Cardiac septum (tissue), 1 donor: Measurements from ENCODE around the gene PKHD1. TPM values are rescaled to one million over a fixed set of nuclear protein-coding genes. Genes with fewer than 3 reads are reported as not detected.

ENCODE experiments used
- DNase-seq: peaks from one replicate; pipeline ENCODE4 v3.0.0-alpha.2; 2020; ENCODE audit warnings: low spot score
- intact Hi-C: fragments of 100-400 bp; cut with DNase I; formaldehyde crosslinking; loops from one replicate; pipeline ENCODE4 v1.14.0; 2022
- total RNA-seq: library from RNA; stranded (reverse); fragmentation: NEBNext Ultra II Directional; extraction: Animal tissue kit (Norgen Biotek cat#: 25700); gene quantifications from one replicate; pipeline ENCODE4 v1.2.1, GENCODE V29; 2021
- donor health status: DM: no; HTN: no; CAD: no.

PKHD1 gene
- total RNA-seq, 1 donor from 2014 or later, result 0.03 TPM

GRCh38 chr6:51613558-51613957, 473.9 kb downstream of the PKHD1 start:
- DNase-seq, result no peak
- intact Hi-C loops, result no loop called here

DNA sequence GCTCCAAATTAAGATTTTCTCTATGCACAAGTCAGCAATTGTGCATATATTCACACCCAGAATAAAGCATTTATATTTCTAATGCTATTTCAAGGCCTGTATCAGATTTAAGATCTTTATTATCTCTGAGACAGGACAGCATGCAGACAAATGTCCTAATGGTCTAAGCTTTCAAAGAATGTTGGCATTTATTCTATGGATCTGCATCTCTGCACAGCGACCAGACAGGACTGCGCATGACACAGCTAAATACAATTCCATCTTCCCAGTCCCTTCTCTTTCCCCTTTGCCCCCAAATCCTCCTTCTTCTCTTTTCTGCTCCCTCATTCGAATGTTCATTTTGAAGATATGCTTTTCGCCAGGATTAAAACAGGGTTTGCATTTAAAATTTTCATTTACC, 478.5 kb downstream of the PKHD1 start:
- DNase-seq, result no peak
- intact Hi-C loops, result no loop called here

DNA sequence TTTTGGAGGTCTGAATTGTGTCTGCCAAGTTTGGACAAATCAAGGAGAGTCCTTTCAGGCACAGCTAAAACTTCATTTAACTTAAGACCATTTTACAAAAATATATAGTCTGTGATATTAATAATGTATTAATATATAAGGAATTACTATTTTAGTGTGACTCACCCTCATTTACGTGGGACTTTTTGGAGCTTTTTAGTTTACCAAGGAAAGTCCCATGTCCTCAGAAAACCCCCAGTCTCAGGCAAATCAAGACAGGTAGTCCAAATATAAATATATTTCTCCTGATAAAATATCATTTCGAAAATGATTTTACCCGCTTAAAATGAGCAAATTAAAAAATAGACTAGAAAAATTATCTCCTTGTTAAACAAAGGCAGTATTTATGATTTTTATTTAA, 479.0 kb downstream of the PKHD1 start:
- intact Hi-C loops, result no loop called here
- no peak for DNase-seq

DNA sequence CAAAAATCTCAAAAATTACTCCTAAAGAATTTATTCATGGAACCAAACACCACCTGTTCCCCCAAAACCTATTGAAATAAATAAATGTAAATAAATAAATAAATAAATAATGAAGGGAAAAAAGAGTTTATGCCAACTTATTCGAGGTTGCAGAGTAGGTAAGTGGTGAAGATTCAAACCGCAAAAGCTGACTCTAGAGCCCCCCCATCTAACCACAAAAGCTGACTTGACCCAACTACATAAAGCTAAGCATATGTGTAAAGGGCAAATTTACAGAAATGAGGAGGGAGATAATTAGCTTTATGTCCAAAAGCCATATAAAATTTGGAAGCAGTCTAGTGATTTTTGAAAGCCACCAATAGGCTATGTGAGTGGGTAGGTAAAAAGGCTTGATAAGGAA, 486.9 kb downstream of the PKHD1 start:
- DNase-seq, result no peak
- intact Hi-C loops, result no loop called here

GRCh38 chr6:51598171-51598570, 489.2 kb downstream of the PKHD1 start:
- no peak for DNase-seq
- intact Hi-C loops, result no loop called here

DNA sequence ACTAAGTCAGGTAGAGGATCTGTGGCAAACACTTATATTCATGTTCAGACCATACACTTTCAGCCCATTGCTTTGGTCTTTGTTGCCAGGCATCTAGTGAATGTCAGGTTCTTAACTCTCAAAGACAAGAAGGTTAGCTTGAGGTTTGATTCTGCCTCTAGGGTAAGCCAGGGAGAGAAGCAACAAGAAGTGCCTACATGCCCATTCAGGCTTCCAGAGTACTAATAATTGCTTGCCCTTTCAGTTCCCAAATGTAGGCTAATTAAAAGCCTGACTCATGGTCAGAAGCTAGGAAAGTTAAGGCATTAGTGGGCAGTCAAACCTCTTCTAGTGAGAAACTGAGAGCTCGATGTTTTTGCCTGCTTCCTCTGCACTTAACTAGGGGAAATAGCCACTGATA, 492.4 kb downstream of the PKHD1 start:
- no peak for DNase-seq
- intact Hi-C loops, result no loop called here

DNA sequence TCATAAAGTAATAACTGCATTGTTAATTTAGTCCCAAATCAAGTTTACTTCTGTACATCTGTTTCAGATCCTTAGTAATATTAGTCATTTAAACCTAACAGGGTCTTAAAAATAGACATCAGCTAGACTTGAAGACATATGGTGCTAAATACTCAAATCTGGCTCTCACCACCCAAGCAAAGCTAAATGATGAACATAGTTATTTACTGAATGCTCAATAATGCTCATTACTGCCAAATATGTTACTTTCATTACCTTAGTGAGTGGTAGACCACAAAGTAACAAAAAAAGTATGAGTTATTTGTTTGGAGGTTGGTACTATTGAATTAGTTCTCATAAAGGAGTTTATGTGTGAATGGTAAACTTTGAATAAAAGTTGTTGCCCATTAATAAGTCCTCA, 502.1 kb downstream of the PKHD1 start:
- no peak for DNase-seq
- intact Hi-C loops, result no loop called here

- intact Hi-C loops, result no loop called here
These were observed 503.2 kb downstream of the PKHD1 start for GRCh38 chr6:51584163-51584562.

DNA sequence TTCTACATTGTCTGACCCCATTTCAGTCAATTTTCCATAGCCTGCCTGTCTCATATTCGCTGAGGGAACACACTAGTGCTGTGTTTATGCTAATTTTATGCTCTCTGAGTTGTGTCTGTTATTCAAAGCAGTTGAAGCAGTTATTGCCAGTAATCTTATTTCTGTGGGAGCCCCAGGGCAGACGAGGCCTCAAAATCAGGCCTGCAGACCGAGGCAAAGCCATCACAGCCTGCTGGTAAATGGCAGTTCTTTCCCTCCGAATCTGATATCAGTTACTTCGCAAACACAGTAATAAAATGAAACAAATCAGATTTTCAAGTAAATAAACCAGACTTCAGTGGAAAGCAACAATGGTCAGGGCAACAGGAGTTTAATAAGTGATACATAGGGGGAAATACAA, 508.4 kb downstream of the PKHD1 start:
- no peak for DNase-seq
- intact Hi-C loops, result no loop called here

More at GRCh38 chr6:51584163-51584562, 503.2 kb downstream of the PKHD1 start:
- no peak for DNase-seq

DNA sequence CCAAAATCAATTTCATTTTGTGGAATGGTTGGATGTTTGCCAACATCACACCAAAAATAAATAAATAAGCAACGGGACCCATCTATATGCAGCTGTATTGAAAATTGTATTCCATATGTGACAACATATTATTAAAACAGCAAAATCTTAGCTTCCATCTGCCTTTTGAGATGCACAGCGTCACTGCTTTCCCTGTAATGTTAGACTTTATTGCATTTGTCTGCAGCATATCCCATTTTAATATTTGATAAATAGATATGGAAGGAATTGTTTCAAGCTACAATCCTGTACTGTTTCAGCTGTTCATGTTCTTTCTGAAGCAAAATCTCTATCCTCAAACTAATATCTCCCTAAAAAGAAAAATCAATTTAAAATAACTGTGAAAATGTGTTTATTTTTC, 509.1 kb downstream of the PKHD1 start:
- no peak for DNase-seq
- intact Hi-C loops, result no loop called here

GRCh38 chr6:51574040-51574439, 513.4 kb downstream of the PKHD1 start:
- intact Hi-C loops, result no loop called here
- no peak for DNase-seq

- intact Hi-C loops, result no loop called here
- no peak for DNase-seq
These were observed 516.2 kb downstream of the PKHD1 start for GRCh38 chr6:51571168-51571567.

DNA sequence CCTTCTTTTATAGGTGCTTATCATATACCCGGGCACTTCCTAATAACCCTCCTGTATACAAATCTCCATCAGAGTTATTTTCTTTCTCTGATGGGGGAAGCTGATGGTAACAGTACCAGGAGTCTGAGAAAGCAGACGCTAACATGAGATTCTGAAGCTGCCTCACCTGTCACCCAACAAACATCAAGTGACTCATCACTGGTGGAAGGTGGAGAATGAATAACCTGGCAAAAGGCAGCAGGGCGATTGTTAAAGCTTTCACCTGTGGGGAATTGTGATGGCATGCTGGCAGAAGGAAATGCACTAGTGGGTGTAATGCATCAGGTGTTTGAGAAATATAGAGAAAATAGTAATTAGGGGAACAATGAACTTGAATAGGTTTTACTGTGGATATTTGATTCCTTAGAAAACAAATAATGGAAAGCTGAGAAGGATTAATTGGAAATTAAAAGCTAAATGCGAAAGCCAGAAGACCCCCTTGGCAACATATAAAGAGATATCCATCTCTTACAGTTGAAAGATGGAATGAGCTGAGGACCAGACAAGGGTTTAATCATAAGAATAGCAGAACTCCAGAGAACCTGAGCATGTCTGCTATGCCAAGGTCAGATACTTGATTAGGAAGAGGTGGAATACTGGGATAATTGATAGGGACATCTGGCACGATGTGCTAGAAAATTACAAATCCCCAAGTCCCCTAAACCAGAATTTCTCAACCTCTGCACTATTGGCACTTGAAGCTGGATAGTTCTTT, 517.1 kb downstream of the PKHD1 start:
- intact Hi-C loops, result no loop called here
- no peak for DNase-seq

- intact Hi-C loops, result no loop called here
- DNase-seq, result no peak
These were observed 517.8 kb downstream of the PKHD1 start for GRCh38 chr6:51569594-51569993.

DNA sequence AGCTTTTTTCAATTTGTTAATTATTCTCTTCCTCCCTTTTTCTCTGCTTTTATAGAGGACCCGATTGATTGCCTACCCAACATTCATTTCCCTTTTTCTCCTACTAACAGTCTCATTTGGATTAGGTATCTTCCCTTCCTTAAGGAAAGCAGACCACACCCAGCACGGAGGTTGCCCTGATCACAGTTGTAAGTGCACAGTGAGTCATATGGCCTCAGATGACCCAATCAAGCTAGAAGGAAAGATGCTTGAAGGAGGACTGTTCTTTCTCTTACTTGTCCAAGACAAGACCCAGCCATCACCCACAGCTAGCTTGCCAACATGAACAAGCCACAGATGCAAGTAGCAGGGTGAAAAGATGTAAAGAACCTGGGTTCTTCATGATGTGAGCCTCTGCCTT, 518.6 kb downstream of the PKHD1 start:
- intact Hi-C loops, result no loop called here
- no peak for DNase-seq

DNA sequence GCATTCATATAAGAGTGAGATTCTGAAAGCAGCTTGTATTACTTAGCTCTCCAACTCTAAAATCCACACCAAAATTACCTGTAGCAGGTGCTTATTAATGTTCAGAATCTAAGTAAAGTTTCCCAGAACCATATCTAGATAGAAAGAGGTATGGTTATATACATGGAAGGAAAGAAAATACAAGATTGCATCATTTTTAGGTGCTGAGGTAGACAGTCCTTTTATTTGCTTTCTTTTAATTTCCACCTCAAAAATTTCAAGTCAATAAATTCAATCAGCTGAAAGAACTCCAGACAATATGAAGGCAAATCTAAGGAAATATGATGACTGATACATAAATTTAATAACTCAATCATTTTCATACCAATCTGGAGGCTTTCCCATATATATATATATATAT, 521.9 kb downstream of the PKHD1 start:
- DNase-seq, result no peak
- intact Hi-C loops, result no loop called here

Other genes starting within 250 kb of the PKHD1 start
- not detected for gene IL17A, start 98.8 kb upstream of the PKHD1 start, total RNA-seq
- gene IL17F, start 156.9 kb upstream of the PKHD1 start, total RNA-seq, result not detected
- 21.0 TPM for gene MCM3, start 197.1 kb upstream of the PKHD1 start, total RNA-seq